HG03175 (cell line): Measurements from ENCODE around the gene HTR1D.
"Not testable (repeated sequence)": the region's sequence is repeated elsewhere in the genome, so short reads cannot be mapped to it uniquely, and the experiment has no call there.

Experiments
- ATAC-seq: cut with Tn5 transposase; IDR thresholded peaks from one replicate; pipeline ENCODE4 v1.9.1; 2021; ENCODE audit warnings: mild to moderate bottlenecking, moderate library complexity; ENCODE audit not compliant: unreplicated experiment

HTR1D gene, protein sequence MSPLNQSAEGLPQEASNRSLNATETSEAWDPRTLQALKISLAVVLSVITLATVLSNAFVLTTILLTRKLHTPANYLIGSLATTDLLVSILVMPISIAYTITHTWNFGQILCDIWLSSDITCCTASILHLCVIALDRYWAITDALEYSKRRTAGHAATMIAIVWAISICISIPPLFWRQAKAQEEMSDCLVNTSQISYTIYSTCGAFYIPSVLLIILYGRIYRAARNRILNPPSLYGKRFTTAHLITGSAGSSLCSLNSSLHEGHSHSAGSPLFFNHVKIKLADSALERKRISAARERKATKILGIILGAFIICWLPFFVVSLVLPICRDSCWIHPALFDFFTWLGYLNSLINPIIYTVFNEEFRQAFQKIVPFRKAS

DNA sequence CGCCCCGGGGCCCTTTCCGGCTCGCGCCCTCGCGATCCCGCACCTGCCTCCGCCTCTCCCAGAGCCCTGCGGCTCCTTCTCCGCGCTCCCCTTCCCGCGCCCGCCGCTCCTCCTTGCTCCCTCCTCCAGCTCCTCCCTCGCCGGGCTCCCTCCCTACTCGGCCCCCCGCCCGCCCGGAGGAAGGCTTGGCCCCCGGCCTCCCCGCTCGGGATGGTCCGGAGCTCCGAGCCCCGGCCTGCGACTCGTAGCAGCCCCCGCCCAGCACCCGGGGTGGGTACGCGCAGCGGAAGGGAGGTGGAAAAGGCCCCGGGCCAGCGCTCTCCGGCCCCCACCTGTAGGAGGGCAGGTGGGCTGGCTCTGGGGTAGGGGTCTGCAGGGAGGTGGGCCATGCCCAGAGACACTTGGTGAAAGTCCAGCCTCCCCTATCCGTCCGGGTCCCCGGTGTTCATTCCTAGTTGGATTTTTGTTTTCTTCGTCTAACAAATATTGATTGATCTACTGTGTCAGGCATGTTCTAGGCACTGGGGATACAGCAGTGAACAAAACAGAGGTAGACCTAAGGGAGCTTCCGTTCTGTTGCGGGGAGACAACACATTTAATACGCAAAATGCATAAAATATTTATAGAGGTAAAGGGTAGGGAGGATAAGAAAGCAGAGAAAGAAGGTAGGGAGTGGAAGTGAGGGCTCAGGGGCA is at the start of gene HTR1D:
Gene HTR1D (minus strand): TSS at position 82 of the 695 bp plus-strand sequence. CDS start 23,283 bp downstream, outside the sequence.
- no peak for ATAC-seq

DNA sequence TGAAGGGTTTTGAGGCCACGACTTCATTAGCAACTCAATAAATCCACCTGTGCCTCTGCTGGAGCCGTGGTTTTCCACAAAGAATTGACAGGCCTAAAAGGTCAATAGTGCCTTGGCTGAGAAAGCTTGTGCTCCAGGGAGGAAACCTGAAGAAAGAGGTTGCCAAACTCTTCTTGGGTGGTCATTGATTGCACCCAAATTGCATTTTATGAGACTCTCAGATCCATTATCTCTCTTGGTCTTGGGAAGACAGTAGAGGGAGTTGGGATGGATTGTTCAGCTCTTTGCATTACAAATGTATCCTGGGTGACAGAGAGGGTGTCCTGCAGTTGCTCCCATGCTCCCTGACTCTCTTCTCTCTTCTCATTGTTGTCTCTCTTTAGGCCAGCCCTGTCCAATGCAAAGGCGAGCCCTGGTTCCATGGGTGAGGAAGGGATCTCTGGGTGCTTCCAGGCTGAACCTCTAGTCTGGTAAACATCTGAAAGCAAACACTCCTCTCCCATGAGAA is 46.1 kb upstream of the HTR1D start:
- ATAC-seq, result no peak

DNA sequence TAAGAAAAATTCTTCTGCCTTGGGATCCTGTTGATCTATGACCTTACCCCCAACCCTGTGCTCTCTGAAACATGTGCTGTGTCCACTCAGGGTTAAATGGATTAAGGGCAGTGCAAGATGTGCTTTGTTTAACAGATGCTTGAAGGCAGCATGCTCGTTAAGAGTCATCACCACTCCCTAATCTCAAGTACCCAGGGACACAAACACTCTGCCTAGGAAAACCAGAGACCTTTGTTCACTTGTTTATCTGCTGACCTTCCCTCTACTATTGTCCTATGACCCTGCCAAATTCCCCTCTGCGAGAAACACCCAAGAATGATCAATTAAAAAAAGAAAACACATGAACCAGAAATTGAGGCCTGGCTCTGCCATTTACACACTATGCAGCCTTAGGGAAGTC is 40.8 kb upstream of the HTR1D start:
- not testable (repeated sequence) for ATAC-seq

DNA sequence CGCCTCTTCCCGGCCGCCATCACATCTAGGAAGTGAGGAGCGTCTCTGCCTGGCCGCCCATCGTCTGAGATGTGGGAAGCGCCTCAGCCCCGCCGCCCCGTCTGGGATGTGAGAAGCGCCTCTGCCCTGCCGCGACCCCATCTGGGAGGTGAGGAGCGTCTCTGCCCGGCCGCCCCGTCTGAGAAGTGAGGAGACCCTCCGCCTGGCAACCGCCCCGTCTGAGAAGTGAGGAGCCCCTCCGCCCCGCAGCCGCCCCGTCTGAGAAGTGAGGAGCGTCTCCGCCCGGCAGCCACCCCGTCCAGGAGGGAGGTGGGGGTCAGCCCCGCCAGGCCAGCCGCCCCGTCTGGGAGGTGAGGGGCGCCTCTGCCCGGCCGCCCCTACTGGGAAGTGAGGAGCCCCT is 40.1 kb upstream of the HTR1D start:
- not testable (repeated sequence) for ATAC-seq

DNA sequence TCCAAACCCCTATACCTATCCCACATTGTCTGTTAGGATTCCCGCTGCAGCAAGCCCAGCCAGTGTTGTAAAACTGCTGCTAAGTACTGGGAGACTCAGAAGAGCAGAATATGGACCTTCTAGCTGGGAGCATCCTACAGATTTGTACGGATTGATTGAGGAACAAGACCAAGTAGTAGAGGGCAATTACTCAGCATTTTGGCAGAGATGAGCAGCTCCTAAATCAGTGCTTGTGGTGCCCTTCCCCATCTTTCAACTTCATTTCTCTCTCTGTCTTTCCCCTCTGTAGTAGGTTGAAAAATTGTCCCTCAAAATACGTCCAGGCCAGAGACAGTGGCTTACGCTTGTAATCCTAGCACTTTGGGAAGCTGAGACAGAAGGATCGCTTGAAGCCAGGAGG is 37.3 kb upstream of the HTR1D start:
- ATAC-seq, result no peak

DNA sequence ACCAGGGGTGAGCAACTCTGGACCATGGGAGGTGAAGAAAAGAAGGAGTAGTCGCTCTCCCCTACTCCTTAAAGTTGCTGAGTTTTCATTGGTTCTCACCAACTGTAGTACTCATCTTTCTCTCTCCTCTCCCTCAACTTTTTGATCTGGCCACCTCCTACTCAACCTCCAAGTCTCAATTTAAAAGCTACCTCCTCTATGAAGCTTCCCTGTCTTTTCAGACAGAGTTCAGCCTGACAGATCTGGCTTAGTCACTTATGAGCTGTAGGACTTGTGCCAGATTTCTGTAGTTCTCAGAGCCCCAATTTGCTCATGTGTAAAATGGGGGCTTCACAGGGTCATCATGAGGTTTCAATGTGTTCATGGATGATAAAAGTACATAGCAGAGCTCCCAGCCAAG is 34.5 kb upstream of the HTR1D start:
- no peak for ATAC-seq

DNA sequence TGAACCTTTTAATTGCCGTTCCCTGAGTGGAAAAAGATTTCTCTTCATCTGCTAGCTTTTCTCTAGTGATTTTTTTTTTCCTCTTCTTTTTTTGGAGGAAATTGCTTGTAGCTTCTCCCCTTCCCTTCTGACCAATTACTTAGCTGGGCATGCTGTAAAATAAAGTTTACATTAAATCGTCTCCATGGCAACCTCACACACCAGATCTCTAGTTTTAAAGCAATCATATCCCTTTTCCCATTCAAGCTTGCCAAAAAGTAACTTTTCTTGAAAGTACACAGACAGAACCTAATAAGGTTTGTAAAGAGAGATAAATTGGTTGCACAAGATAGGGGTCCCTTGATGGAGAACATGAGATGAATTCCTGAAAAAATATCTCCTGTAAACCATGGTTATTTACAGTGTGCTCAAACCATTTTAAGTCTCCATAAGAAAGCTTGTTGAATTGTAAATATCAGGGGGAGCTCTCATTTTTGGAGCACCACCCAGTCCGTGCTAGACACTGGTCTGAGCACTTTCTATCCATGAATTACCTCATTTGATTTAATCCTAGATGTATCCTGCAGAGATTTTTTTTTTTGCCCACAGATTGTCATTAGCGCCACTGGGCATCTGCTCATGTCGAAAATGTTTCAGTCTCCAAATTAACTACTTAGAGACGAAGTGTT is 32.6 kb upstream of the HTR1D start:
- no peak for ATAC-seq

DNA sequence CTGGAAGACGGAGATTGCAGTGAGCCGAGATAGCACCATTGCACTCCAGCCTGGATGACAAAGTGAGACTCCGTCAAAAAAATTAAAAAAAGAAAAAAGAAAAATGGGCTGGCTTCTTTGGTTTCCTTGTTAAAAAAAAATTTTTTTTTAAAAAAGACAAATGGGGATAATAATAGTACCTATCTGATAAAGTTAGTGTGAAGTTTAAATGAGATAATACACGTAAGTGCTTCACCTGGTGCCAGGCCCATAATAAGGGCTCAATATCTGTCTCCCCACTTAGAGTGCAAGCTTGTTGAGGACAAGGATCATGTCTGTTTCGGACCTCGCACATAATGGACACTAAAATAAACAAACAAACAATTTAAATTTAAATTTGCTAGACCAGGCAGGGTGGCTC is 30.0 kb upstream of the HTR1D start:
- no peak for ATAC-seq

DNA sequence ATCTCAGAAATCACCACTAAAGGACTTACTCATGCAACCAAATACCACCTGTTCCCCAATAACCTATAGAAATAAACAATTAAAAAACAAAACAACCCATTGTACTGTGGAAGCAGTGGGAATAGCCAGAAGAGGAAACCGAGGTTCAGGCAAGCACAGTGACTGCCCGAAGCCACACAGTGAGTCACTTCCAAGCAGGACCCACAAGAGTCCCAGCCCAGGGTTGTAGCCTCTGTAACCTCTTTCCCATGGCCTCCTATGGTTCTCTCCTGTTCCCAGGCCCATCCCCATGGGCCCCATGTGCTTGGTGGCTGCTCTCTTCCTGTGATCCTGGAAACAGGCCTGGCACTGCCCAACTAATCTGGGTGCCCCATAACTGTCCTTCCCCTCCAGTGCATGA is 29.0 kb upstream of the HTR1D start:
- ATAC-seq, result no peak

DNA sequence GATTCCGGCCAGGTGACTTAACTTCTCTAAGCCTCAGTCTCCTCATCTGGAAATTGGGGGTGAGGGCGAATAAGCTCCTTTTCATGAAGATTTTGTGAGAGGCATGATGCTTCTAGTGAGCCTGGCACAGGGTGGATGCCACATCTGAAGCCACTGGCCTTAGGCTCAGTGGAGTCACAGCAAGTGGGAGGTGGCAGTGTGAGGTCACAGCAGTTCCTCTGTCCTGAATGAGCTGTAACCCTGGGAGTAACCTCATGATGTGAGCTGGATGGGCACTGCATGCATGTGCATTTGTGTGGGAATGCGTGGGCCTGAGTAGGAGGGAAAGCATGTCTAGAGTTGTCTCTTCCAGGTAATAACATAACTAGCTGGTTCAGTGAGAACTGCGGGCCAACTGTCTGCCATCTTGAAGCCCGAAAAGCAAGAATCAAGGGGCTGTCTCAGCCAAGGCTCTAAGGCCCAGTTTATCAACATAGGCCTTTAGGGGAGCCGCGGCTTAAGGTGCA is 27.0 kb upstream of the HTR1D start:
- ATAC-seq, result no peak

DNA sequence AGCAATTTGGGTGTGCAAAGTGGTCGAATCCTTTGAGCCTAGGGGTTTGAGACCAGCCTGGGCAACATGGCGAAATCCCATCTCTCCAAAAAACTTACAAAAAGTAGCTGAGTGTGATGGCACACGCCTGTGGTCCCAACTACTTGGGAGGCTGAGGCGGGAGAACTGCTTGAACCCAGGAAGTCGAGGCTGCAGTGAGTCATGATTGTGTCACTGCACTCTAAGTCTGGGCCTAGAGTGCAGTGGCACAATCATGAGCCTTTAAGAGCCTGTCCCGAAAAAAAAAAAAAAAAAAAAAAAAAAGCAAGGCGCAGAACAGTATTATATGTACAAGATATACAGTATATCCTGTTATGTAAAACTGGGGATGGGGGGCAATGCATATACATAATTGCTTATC is 25.1 kb upstream of the HTR1D start:
- no peak for ATAC-seq

DNA sequence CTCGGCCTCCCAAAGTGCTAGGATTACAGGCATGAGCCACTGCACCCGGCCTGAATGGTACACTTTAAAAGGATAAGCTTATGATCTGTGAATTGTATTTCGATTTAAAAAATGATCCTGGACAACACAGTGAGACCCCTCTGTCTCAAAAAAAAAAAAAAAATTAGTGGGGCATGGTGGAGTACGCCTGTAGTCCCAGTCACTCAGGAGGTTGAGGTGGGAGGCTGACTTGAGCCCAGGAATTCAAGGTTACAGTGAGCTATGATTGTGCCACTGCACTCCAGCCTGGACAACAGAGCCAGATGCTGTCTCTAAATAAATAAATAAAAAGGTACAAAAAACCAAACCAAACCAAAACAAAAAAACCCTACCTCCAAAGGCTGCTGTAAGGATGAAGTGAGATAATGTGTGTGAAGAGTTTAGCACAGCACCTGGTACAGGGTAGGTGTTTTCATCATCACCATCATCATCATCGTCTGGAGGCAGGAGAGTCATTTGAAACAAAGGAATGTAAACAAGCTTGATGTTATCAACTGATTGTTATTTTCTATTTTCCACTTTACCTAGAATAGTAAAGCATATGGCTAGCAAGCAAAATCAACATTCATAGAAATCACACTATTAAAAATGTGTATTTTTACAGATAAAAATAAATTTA is 22.5 kb upstream of the HTR1D start:
- ATAC-seq, result no peak

DNA sequence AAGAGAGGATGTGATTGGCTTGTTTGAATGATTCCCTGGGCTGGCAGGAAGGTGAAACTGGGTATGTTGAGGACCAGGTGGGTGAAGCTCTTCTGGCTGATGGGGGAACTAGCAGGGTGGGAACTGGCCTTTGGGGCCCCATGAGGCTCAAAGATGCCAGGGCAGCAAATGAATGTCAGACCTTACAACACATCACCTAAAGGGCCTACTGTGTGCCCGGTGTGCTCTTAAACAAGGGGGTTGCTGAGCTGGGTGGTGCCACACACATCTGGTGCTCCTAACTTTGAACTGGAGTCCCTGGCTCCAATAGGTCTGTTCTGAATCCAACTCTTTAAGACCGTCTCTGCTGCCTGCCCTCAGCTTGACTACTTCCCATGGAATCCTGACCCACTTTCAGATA is 21.3 kb upstream of the HTR1D start:
- no peak for ATAC-seq

DNA sequence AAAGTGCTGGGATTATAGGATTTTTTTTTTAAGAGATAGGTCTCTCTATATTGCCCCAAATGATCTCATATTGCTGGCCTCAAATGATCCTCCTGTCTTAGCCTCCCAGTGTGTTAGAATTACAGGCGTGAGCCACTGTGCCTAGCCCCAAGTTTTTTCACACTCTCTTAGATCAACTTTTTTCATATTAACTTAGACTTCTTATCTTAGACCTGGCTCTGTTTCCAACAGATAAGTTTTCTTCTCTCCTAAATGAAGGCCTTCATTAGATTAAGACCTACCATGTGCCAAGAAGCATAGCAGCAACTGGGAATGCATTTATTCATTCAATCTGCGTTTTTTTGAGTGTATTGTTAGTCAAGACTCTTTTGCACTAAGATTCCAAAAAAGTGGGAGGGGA is 20.2 kb upstream of the HTR1D start:
- no peak for ATAC-seq

DNA sequence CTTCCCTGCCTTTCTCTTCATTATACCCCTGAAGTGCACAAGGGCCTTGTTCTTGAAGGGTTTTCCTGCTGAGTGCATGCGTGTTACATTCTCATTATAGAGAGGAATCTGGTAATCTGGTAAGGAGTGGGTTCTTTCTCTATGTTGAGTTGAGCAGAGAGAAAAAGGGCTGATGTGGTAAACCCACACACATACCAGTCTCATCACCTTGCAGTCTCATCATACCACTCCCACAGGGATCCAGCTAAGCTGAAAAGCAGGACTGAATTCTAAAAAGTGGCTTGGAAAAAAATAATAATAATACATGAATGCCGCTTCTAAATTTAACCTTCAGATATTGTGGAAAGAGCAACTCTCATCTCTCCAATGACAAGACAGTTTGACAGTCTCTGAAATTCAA is 10.5 kb upstream of the HTR1D start:
- no peak for ATAC-seq

DNA sequence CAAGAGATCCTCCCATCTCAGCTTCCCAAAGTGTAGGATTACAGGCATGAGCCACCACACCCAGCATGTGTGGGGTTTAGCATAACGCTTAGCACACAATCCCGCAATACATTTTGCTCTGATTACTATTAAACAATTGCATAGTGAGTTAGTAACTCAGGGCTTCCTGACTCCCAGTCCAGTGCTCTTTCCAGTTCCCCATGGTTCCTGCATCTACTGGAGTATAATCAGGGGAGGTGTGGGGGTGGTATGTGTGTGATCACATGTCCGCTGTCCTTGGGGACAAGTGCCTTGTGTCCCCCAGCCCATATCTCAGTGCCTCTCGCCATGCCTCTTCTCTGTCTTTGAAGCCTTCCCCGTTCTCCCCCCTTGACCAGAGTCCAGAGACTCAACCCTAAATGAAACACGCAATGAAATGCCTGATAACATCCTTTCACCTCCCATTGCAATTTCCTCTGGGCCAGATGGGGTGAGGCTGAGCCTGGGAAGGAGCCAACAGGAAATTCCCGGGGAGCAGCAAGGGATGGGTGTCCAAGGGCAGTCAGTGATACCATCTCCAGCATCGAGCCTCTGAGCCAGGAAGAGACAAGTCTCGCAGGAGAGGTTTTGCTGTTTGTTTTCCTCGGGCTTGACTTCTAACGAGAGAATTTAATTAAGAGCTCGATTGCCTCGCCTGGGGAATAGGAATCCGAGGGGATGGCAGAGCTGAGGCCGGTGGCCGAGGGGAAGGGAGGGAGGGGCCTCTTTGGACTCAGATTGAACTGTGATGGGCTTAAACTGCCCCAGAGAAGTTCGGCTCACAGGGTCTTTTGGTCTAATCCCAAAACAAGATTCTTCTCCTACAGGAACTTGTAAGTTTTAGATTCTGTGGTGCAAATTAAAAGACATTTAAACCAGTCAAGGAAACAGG is 7.7 kb upstream of the HTR1D start:
- no peak for ATAC-seq

DNA sequence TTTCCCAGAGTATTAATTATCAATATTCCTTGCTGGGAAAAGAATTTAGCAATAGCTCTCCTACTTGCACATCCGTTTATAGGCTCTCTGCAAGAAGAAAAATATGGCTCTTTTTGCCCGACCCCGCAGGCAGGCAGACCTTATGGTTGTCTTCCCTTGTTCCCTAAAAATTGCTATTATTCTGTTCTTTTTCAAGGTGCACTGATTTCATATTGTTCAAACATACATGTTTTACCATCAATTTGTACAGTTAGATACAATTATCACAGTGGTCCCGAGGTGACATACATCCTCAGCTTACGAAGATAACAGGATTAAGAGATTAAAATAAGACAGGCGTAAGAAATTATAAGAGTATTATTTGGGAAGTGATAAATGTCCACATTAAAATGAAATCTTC is 6.7 kb upstream of the HTR1D start:
- not testable (repeated sequence) for ATAC-seq

DNA sequence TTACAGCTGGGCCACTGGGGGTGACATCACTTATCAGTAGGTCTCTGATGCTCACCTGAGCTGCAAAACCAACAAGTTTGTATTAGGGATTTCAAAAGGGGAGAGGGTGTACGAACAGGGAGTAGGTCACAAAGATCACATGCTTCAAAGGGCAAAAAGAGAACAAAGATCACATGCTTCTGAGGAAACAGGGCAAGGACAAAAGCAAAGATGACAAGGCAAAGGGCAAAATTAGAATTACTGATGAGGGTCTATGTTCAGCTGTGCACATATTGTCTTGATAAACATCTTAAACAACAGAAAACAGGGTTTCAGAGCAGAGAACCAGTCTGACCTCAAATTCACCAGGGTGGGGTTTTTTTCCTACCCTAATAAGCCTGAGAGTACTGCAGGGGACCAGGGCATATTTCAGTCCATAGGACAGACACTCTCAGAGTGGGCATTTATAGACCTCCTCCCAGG is 6.2 kb upstream of the HTR1D start:
- not testable (repeated sequence) for ATAC-seq

DNA sequence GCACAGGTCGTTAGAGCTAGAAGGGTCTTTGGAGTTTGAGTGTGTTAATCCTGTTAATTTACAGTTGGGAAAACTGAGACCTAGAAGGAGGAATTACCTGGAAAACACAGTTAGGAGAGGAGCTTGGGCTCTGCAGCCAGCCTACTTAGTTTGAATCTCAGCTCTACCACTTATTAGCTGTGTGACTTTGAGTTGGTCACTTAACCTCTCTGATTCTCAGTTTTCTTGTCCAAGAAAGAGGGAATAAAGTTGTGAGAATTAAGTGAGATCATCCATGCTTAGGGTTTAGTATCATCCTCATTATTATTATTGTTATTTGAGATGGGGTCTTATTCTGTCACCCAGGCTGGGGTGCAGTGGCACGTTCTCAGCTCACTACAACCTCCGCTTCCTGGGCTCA is 5.4 kb upstream of the HTR1D start:
- no peak for ATAC-seq

DNA sequence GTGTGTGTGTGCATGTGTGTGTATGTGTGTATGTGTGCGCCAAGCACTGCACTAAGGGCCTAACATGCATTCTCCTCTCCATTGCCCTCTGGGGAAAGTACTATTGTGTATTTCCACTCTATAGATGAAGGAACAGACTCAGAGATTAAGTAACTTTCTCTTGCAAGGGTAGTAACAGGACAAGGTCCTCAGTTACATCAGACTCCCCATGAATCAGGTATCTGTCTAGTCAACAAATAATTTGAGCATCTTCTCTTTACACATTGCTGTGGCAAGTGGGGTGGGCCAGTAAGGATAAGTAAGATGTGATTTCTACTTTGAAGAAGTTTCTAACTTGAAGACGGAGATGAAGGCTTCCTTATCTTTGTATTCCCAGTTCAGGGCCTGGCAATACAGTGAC is 5.0 kb upstream of the HTR1D start:
- ATAC-seq, result no peak
